GM13977 (cell line): Measurements from ENCODE around the gene RNF103.

Source experiments
- DNase-seq: peaks from one replicate; pipeline ENCODE4 v3.0.0; 2012; ENCODE audit warnings: low spot score
- CTCF ChIP-seq: IDR thresholded peaks from 2 replicates; pipeline ENCODE4 v1.5.1; 2012; ENCODE audit warnings: mild to moderate bottlenecking, control low read depth; ENCODE audit not compliant: insufficient read depth; ENCODE audit errors: extremely low read depth, missing control alignments
- in situ Hi-C: fragments of 300-500 bp; cut with MboI; formaldehyde crosslinking; loops from one replicate; pipeline ENCODE4 v1.12.0; 2022; ENCODE audit warnings: low sequenced_read_pairs, low pct_unique_long_range_greater_than_20kb, mixed read lengths, inconsistent platforms; ENCODE audit not compliant: unreplicated experiment

Gene RNF103

GRCh38 chr2:86580560-86580959, 43.1 kb downstream of the RNF103 start:
- in situ Hi-C loops = no loop called here
- no peak for DNase-seq
- no peak for TF ChIP-seq CTCF

- no peak for TF ChIP-seq CTCF
- in situ Hi-C loops = no loop called here
- no peak for DNase-seq
Measured at GRCh38 chr2:86577817-86578456, 45.7 kb downstream of the RNF103 start.

GRCh38 chr2:86570059-86570458, 53.6 kb downstream of the RNF103 start:
- in situ Hi-C loops = no loop called here
- no peak for DNase-seq
- no peak for TF ChIP-seq CTCF

GRCh38 chr2:86566821-86567190, 56.9 kb downstream of the RNF103 start:
- TF ChIP-seq CTCF = no peak
- in situ Hi-C loops = no loop called here
- DNase-seq = no peak

GRCh38 chr2:86566158-86566820, 57.4 kb downstream of the RNF103 start:
- no peak for DNase-seq
- no peak for TF ChIP-seq CTCF
- in situ Hi-C loops = no loop called here

GRCh38 chr2:86563650-86564061, 60.0 kb downstream of the RNF103 start:
- DNase-seq = no peak
- in situ Hi-C loops = no loop called here
- TF ChIP-seq CTCF = no peak
